Activated CD4-positive, alpha-beta T cell treated with anti-CD3 and anti-CD28 coated beads, Interleukin-2, amount 10 ng/mL, durations not matched to agents 7 days and 5 days (primary cell): ENCODE results near the gene RNF141. TPM values are rescaled to one million over a fixed set of nuclear protein-coding genes. Genes with fewer than 3 reads are reported as not detected.
A peak's percentile ranks its signal among the peaks of the same experiment; 100 is the strongest.

ENCODE experiments used
- CTCF ChIA-PET: fragments of 350-600 bp; sonication (Branson Sonifier 250); formaldehyde crosslinking; loops from one replicate; lab custom pipeline; 2021; ENCODE audit warnings: antibody characterized with exemption; lab: Charles Lee
- POLR2A ChIA-PET: fragments of 350-600 bp; sonication (Branson Sonifier 250); formaldehyde crosslinking; loops from one replicate; lab custom pipeline; 2021; ENCODE audit warnings: antibody characterized with exemption; lab: Charles Lee
- DNase-seq: peaks from one replicate; pipeline ENCODE4 v3.0.0-alpha.2; 2020
- H3K27ac Mint-ChIP-seq: one replicate; pipeline ENCODE4 v1.8.0; 2021; ENCODE audit warnings: mild to moderate bottlenecking, moderate library complexity, mixed read lengths
- H3K27me3 Mint-ChIP-seq: one replicate; pipeline ENCODE4 v1.8.0; 2021; ENCODE audit warnings: mixed read lengths
- H3K36me3 Mint-ChIP-seq: one replicate; pipeline ENCODE4 v1.8.0; 2021; ENCODE audit warnings: low read depth, mixed read lengths
- H3K4me1 Mint-ChIP-seq: one replicate; pipeline ENCODE4 v1.8.0; 2021; ENCODE audit warnings: mixed read lengths
- H3K4me3 Mint-ChIP-seq: one replicate; pipeline ENCODE4 v1.8.0; 2021; ENCODE audit warnings: mild to moderate bottlenecking, moderate library complexity, mixed read lengths
- H3K9me3 Mint-ChIP-seq: one replicate; pipeline ENCODE4 v1.8.0; 2021; ENCODE audit warnings: mixed read lengths
- total RNA-seq, 2 experiments: library from RNA; stranded (reverse); gene quantifications; one replicate each; pipeline ENCODE4 v1.2.3, GENCODE V29; 2021

Gene RNF141
- total RNA-seq, 2 experiments from 2014 or later = 10.3 to 11.6 TPM

- Mint-ChIP-seq H3K36me3 (peaks cover 42% of the 10 kb centered on the region), H3K9me3 (no peaks in the 10 kb centered on the region), H3K4me3 (no peak overlapping the region), H3K4me1 (peaks cover 11% of the 10 kb centered on the region), H3K27me3 (no peaks in the 10 kb centered on the region), H3K27ac (no peak overlapping the region)
- POLR2A ChIA-PET = no interaction called here
- CTCF ChIA-PET = interaction anchor here (1.2 to 1.3 kb wide), 2 partner anchors 28 to 77 kb away, joined by 3 read pairs; no protein-coding TSS in a partner anchor
- no peak for DNase-seq
Measured at GRCh38 chr11:10490032-10490397, 51.0 kb downstream of the RNF141 start.

GRCh38 chr11:10488934-10489691, 51.9 kb downstream of the RNF141 start:
- ChIA-PET CTCF (interaction anchor here (1.2 to 1.6 kb wide), 3 partner anchors 27 to 76 kb away, joined by 3 to 4 read pairs (median 3); partner anchors contain the start of gene RNF141), POLR2A (interaction anchor here (0.6 kb wide), 1 partner anchor 129 kb away, joined by 3 read pairs; no protein-coding TSS in a partner anchor)
- Mint-ChIP-seq H3K9me3 (no peaks in the 10 kb centered on the region), H3K27ac (peak overlapping the region; percentile 16), H3K4me1 (peaks cover 11% of the 10 kb centered on the region), H3K27me3 (no peaks in the 10 kb centered on the region), H3K36me3 (peaks cover 38% of the 10 kb centered on the region), H3K4me3 (no peak overlapping the region)
- no peak for DNase-seq

GRCh38 chr11:10488121-10488933, 52.7 kb downstream of the RNF141 start:
- peaks cover 11% of the 10 kb centered on the region for H3K4me1 Mint-ChIP-seq
- H3K27ac Mint-ChIP-seq = no peak overlapping the region
- no peaks in the 10 kb centered on the region for H3K27me3 Mint-ChIP-seq
- CTCF ChIA-PET = interaction anchor here (0.6 to 1.6 kb wide), 3 partner anchors 12 to 98 kb away, joined by 3 to 4 read pairs (median 3); partner anchors contain the start of gene RNF141
- POLR2A ChIA-PET = interaction anchor here (0.6 kb wide), 1 partner anchor 130 kb away, joined by 3 read pairs; no protein-coding TSS in a partner anchor
- no peak overlapping the region for H3K4me3 Mint-ChIP-seq
- no peak for DNase-seq
- H3K36me3 Mint-ChIP-seq = peaks cover 38% of the 10 kb centered on the region
- H3K9me3 Mint-ChIP-seq = no peaks in the 10 kb centered on the region

- Mint-ChIP-seq H3K4me1 (peaks cover 11% of the 10 kb centered on the region), H3K9me3 (no peaks in the 10 kb centered on the region), H3K27me3 (no peaks in the 10 kb centered on the region), H3K27ac (peak overlapping the region; percentile 22), H3K36me3 (peaks cover 29% of the 10 kb centered on the region), H3K4me3 (no peak overlapping the region)
- POLR2A ChIA-PET = no interaction called here
- CTCF ChIA-PET = interaction anchor here (0.6 to 1.6 kb wide), 2 partner anchors 53 to 99 kb away, joined by 3 to 4 read pairs; partner anchors contain the start of gene RNF141
- no peak for DNase-seq
Measured at GRCh38 chr11:10487002-10487647, 53.9 kb downstream of the RNF141 start.

GRCh38 chr11:10486161-10486840, 54.7 kb downstream of the RNF141 start:
- no peak overlapping the region for H3K4me3 Mint-ChIP-seq
- peaks cover 25% of the 10 kb centered on the region for H3K36me3 Mint-ChIP-seq
- H3K4me1 Mint-ChIP-seq = peaks cover 11% of the 10 kb centered on the region
- no peak overlapping the region for H3K27ac Mint-ChIP-seq
- no peaks in the 10 kb centered on the region for H3K9me3 Mint-ChIP-seq
- H3K27me3 Mint-ChIP-seq = no peaks in the 10 kb centered on the region
- DNase-seq = no peak
- ChIA-PET POLR2A (no interaction called here), CTCF (no interaction called here)

- Mint-ChIP-seq H3K4me1 (peaks cover 11% of the 10 kb centered on the region), H3K27ac (no peak overlapping the region), H3K27me3 (no peaks in the 10 kb centered on the region), H3K4me3 (no peak overlapping the region), H3K36me3 (peaks cover 21% of the 10 kb centered on the region), H3K9me3 (no peaks in the 10 kb centered on the region)
- ChIA-PET CTCF (no interaction called here), POLR2A (no interaction called here)
- DNase-seq = no peak
Measured at GRCh38 chr11:10485646-10486045, 55.3 kb downstream of the RNF141 start.

GRCh38 chr11:10484461-10485180, 56.4 kb downstream of the RNF141 start:
- H3K4me3 Mint-ChIP-seq = no peak overlapping the region
- POLR2A ChIA-PET = no interaction called here
- CTCF ChIA-PET = no interaction called here

GRCh38 chr11:10483584-10483983, 57.4 kb downstream of the RNF141 start:
- ChIA-PET CTCF (interaction anchor here (1.7 kb wide), 1 partner anchor 13 kb away, joined by 4 read pairs; no protein-coding TSS in a partner anchor), POLR2A (no interaction called here)
- H3K27me3 Mint-ChIP-seq = no peaks in the 10 kb centered on the region
- no peak overlapping the region for H3K4me3 Mint-ChIP-seq
- peaks cover 15% of the 10 kb centered on the region for H3K36me3 Mint-ChIP-seq
- H3K4me1 Mint-ChIP-seq = peaks cover 9% of the 10 kb centered on the region
- no peaks in the 10 kb centered on the region for H3K9me3 Mint-ChIP-seq
- DNase-seq = no peak
- no peak overlapping the region for H3K27ac Mint-ChIP-seq

More at GRCh38 chr11:10484461-10485180, 56.4 kb downstream of the RNF141 start:
- no peaks in the 10 kb centered on the region for H3K27me3 Mint-ChIP-seq
- H3K27ac Mint-ChIP-seq = no peak overlapping the region
- peaks cover 11% of the 10 kb centered on the region for H3K4me1 Mint-ChIP-seq
- no peaks in the 10 kb centered on the region for H3K9me3 Mint-ChIP-seq
- H3K36me3 Mint-ChIP-seq = peaks cover 15% of the 10 kb centered on the region
- DNase-seq = no peak

GRCh38 chr11:10483174-10483573, 57.8 kb downstream of the RNF141 start:
- ChIA-PET POLR2A (no interaction called here), CTCF (interaction anchor here (1.7 kb wide), 1 partner anchor 14 kb away, joined by 4 read pairs; no protein-coding TSS in a partner anchor)
- DNase-seq = no peak
- Mint-ChIP-seq H3K27me3 (no peaks in the 10 kb centered on the region), H3K4me3 (no peak overlapping the region), H3K27ac (no peak overlapping the region), H3K36me3 (peaks cover 16% of the 10 kb centered on the region), H3K9me3 (no peaks in the 10 kb centered on the region), H3K4me1 (peaks cover 5% of the 10 kb centered on the region)

- H3K27me3 Mint-ChIP-seq = no peaks in the 10 kb centered on the region
- POLR2A ChIA-PET = interaction anchor here (0.6 kb wide), 1 partner anchor 328 kb away, joined by 5 read pairs; no protein-coding TSS in a partner anchor
- peaks cover 17% of the 10 kb centered on the region for H3K36me3 Mint-ChIP-seq
- peaks cover 4% of the 10 kb centered on the region for H3K4me1 Mint-ChIP-seq
- CTCF ChIA-PET = interaction anchor here (1.3 to 1.7 kb wide), 2 partner anchors 9 to 15 kb away, joined by 3 to 4 read pairs; no protein-coding TSS in a partner anchor
- DNase-seq = no peak
- H3K27ac Mint-ChIP-seq = no peak overlapping the region
- no peak overlapping the region for H3K4me3 Mint-ChIP-seq
- H3K9me3 Mint-ChIP-seq = no peaks in the 10 kb centered on the region
Measured at GRCh38 chr11:10481560-10482349, 59.2 kb downstream of the RNF141 start.

- no peak for DNase-seq
- peaks cover 17% of the 10 kb centered on the region for H3K36me3 Mint-ChIP-seq
- H3K4me1 Mint-ChIP-seq = peaks cover 6% of the 10 kb centered on the region
- H3K27ac Mint-ChIP-seq = no peak overlapping the region
- no peaks in the 10 kb centered on the region for H3K9me3 Mint-ChIP-seq
- no peak overlapping the region for H3K4me3 Mint-ChIP-seq
- POLR2A ChIA-PET = no interaction called here
- CTCF ChIA-PET = interaction anchor here (1.3 kb wide), 1 partner anchor 8 kb away, joined by 3 read pairs; no protein-coding TSS in a partner anchor
- H3K27me3 Mint-ChIP-seq = no peaks in the 10 kb centered on the region
Measured at GRCh38 chr11:10480760-10481159, 60.2 kb downstream of the RNF141 start.
